HL-60/S4 (cell line): ENCODE results near the gene ENTHD1.

Source experiments
- in situ Hi-C: fragments of 300-500 bp; cut with MboI; formaldehyde crosslinking; loops from 2 replicates; pipeline ENCODE4 v1.14.3; 2022; ENCODE audit warnings: low sequenced_read_pairs

ENTHD1 gene

DNA sequence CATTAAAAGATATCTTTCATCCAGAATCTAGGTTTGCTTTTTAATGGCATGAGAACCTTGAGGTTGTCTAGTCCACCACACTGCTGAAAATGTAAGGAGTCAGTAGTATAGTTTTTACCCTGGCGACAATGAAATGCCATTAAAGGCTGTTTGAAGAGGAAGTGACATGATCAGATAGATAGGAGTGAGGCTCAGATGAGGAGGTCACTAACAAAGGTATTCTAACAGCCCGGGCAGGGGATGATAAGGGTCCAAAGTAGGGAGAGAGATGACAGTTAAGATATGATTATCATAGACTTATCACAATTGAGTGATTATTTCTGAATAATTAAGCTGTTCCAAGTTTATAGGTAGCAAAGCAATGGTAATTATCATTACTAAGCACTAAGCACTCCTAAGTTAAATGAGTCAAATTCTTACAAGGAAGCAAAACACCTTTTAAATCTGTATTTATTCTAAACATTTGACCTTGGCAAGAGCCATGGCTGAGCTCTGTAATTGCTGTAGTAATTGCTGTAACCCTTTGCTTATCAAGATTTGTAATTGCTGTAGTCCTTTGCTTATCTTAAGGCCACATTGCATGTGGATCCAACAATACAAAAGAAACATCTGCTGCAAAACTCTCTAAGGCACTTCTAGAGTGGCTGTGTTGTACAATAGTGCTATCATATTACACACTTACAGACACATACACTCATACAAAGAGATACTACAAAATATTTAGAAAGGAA is 92.6 kb downstream of the ENTHD1 start:
- in situ Hi-C loops, result no loop called here

DNA sequence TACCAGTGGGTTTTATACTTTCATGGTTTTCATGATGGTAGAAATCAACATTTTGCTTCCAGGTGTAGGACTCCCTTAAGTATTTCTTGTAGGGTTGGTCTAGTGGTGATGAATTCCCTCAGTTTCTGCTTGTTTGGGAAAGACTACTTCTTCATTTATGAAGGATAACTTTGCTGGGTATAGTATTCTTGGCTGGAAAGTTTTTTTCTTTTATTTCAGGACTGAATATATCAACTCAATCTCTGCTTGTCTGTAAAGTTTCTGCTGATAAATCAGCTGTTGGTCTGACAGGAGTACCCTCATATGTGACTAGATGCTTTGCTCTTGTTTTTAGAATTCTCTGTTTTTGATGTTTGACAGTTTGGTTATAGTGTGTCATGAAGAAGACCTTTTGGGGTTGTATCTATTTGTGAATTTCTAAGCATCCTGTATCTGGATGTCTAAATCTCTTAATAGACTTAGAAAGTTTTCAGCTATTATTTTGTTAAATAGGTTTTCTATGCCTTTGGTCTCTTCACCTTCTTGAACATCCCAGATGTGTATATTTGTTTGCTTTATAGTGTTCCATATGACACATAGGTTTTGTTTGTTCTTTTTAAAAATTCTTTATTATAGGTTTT is 95.9 kb downstream of the ENTHD1 start:
- in situ Hi-C loops, result no loop called here

DNA sequence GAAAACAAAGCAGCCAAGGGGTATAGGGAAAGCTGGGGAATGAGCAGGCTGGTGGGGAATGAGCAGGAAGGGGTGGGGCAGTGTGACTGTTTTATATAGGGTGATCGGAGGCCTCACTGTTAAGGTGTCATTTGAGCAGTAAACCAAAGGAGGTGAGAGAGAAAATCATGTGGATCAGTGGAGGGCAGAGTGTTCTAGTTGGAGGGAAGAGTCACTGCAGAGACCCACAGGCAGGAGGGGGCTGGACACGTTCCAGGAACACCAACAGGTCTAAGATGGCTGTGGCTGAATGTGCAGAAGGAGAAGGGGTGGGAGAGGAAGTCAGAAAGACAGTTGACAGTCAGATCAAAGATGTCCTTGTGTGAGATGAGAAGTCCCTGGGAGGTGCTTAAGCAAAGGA is 103.8 kb downstream of the ENTHD1 start:
- in situ Hi-C loops, result no loop called here

DNA sequence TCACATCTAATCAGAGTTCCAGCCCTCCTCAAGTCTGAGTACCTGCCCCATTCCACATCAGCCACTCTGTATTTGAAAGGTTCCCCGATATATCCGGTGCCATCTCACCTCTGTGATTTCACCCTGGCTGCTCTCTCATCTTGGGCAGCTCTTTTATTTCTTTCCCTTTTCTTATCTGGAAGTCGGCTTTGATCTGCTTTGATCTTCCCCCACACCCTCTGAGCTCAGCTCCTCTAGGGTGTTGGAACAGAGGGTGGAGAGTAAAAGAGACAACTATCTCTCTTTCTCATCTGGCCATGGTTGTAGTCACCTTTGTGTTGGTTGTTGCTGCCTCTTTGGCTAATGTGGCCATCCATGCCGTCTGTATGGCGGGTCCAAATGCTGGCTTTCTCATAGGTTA is 108.3 kb downstream of the ENTHD1 start:
- in situ Hi-C loops, result no loop called here

DNA sequence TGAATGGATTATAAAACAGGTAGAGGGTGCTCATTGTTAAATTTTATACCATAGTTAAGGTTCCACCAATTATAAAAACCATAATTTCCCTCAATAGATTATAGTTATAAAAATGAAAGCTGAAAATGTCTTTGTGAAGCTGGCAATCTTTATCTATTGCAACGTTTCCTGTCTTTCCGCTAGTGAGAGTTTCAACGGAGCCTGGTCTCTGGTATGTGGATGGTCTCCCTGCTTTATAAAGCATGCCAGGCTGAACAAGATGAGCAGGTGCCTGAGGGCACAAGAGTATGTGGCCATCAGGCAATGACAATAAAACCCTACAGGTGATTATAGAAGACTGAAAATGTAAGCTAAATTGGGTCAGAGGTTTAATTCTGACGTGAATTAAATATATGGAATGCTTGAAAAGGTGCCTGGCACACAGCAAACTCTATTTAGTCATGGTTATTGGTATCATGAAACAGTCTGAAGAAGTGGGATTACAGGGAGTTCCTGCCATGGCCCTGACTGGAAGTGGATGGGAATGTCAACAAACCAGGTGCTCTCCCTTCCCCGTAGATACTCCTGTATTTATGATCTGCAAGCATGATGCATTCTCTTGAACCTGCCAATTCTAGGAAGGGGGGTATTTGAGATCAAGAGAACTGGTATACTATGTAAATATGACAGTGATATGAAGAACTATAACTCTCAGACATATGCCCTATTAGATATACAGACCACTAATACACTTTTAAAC is 115.7 kb downstream of the ENTHD1 start:
- in situ Hi-C loops, result no loop called here

DNA sequence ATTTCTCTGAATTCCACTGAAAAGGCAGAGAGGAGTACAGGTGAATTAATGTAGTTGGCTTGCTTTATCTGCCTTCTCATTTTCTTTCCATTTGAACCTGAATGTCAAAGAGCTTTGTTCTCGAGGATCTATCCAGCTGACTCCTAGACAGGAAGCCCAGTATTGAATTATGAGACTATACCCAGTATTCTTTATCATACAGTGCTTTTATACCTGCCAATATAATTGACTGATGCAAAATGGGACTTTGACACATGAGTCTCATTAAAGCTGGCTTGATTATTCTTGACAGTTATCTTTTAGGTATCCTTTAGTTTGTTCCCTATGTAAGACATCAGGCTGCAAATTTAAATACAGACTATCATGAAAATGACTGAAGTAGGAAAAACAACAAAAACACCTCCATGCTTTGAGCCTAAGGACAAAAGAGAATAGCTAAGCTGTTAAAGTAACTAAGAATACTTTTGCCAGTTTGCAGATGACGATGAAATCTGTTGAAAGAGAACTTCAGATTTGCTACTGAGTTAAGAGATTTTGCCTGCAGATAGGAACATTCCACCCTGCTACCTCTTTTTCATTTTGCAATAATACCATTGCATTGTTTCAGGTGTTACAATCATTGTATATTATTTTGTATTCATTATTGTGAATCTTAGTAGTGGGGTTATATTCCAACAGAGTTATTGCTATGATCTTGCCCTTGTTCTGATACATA is 117.1 kb downstream of the ENTHD1 start:
- in situ Hi-C loops, result no loop called here

DNA sequence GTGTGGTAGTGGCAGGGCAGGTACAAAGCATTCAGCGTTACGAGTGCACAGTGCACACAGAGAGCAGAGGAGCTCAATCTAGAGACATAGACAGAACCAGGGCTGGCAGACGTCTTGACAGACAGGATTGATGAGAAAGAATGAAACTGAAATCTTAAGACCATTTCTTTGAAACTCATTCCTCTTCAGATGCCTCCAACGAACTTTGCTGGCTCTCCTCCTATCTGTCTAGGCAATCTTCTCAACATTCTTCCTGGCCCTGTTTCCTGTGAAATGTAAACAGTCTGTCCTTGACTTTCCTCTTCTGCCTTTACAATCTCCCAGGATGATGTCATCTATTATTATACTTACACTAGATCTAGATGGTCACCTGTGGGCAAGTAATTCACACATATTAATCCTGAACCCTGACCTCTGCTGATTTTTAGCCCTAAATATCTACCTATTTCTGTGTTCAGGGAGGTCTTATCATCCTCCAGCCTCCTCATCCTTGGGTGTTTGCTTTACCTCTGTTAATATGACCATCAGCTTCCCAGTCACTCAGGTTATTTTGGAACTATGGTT is 119.5 kb downstream of the ENTHD1 start:
- in situ Hi-C loops, result no loop called here

DNA sequence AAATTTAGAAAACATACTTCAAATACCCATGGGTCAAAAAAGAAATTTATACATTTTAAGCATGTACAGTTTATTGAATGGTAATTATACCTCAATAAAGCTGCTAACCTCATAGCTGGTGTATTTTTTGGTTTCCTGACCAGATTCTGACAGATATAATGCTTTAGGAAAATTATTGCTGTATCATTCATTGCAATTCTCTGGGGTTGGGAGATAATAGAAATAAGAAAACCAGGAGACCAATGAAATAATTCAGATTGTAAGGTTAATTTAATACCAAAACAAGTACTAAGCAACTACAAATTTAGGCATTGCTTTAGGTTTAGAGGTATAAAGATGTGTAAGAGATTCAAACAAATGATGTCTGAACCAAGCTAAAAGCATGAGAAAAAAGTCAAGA is 120.1 kb downstream of the ENTHD1 start:
- in situ Hi-C loops, result no loop called here

DNA sequence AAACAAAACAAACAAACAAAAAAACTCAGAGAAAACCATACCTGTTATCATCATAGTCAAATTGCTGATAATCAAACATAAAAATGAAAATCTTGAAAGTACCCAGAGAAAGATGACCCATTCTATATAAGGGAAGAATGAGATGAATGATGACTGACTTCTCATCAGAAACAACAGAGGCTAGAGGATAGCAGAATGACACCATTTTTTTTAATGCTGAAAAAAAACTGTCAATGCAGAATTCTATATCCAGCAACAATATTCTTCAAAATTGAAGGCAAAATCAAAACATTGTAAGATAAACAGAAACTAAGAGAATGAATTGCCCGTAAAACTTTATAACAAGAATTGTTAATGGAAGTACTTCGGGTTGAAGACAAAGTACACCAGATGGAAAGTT is 122.1 kb downstream of the ENTHD1 start:
- in situ Hi-C loops, result no loop called here

DNA sequence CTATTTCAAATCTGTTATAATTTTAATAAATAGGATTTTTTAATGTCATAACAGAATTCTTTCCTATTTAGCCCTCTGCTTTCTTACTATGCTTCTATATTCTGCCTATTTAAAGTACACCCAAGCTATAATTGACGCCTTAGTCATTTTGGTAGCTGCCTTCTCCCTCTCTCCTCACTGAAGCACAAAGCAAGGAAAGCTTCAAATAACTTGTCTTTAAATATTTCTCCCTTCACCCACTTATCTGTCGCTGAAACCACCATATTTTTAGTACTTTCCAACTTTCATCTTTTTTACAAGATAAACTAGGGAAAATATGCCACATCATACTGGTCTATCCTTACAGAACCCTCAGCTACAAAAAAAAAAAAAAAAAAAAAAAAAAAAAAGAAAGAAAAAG is 127.9 kb downstream of the ENTHD1 start:
- in situ Hi-C loops, result no loop called here

DNA sequence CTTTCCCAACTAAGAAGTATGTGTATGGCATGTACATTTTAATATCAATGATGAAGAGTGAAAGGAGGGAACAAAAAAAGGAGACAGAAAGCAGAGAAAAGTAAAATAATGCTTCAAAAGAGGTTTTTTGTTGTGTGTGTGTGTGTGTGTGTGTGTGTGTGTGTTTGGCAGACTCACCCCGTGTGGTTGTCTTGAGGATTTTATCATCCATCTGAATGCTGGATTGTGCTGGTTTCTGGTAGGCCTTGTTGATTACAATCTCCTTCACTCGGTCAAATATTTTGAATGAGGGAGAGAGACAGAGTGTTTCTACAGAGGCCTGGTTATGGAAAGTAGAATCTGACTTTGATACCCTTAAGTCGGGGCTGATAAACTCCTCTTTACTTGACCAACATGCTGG is 128.5 kb downstream of the ENTHD1 start:
- in situ Hi-C loops, result no loop called here

DNA sequence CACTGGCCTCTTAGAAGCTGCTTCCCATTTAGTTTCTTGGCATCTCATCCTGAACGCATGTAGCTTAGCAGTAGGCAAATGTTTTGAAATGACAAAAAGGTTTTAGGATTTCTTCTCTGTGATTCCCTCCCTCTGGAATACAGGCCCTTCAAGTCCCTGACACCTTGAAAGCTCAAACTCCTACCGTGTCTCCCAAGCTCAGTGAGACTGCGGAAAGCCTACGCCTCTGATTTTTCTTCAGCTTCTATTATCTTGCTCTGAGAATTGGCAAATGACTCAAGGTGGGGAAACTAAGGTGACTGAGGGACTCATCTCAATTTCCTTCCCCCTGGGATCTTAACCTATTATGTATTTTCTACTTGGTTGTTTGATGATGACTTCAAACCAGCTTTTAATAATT is 130.3 kb downstream of the ENTHD1 start:
- in situ Hi-C loops, result no loop called here

DNA sequence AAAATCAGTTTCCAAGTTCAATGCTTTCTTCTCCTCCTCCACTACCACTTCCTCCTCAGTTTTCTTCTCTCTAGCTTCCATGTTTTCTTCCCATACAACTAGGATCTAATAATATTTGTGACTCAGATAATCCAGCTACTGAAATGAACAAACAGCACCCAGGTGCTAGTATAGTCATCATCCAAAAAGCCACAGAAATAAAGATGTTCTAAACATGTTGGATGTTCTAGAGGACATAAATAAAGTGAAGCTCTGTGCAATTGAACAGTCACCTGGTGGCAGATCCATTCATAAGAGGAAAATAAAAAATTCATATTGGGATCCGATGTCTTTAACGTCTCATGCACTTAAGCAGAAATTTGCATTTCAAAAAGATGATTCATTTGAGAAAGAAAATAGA is 142.8 kb downstream of the ENTHD1 start:
- in situ Hi-C loops, result no loop called here

DNA sequence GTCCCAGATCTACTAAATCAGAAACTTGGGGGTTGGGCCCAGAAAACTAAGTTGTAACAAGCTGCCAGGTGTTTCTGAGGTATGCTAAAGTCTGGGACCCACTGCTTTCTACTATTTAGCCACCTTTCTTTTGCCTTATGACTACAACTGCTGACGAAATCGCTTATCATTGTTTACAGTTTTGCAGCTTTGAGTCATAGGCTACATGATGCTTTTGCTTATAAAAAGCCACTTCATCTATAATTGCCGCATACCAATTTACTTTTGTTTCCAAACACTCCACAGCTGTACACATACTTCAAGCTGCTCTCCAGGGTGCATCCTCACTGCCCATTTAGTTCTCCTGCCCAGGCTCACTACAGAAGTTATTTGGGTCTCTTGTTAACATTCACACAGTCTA is 144.7 kb downstream of the ENTHD1 start:
- in situ Hi-C loops, result no loop called here

DNA sequence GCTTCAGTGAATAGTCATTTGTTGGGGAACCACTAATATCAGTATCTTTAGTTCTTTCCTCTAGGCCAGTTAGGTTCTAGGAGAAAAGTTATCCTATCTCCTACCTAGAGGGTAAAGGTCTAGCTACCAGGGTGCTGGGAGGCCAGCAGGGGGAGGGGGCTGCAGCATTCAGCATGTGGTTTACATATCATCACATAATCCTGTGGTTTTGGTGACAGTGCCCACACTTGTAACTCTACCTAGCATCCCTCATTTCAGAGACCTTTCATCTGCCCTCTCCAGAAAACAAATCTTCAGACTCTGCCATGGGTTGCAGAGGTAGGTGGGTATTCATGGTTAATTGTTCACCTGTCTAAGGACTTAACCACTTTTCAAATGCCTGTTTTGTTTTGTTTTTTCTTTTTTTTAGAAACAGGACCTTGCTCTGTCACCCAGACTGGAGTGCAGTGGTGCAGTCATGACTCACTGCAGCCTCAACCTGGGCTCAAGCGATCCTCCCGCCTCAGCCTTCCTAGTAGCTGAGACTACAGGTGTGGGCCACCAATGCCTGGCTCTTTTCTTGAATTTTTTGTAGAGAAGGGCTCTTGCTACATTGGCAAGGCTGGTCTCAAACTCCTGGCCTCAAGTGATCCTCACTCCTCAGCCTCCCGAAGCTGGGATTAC is 146.8 kb downstream of the ENTHD1 start:
- in situ Hi-C loops, result no loop called here

DNA sequence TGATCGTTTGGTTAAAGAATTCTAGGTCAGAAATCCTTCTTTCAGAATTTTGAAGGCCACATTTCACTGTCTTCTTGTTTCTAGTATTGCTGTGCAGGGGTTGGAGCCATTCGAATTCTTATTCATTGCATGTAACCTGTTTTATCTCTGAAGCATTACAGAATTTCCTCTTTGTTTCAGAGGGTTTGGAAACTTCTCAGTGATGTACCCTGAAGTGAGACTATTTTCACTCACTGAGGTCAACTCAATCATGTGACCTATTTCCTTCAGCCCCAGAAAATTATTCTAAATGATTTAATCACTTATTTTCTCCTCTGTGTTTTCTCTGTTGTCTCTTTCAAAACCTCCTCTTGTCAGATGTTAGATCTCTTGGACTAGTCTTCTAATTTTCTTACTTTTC is 147.8 kb downstream of the ENTHD1 start:
- in situ Hi-C loops, result no loop called here

DNA sequence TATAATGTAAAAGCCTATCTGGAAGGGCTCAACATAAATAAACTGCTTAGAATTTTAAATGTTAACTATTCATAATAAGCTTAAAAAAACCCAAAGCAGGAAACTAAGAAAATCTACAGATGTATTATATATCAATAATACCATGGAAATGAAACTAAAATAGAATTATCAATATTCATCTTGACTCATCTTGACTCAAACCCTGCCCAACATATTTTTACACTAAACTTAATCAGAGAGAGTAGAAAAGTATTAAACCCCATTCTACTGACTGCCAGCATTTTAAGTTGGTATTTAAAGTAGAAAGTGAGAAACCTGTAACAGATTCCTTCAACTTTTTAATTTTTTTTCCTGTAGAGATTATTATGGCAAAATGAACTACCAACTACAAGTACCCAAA is 149.2 kb downstream of the ENTHD1 start:
- in situ Hi-C loops, result no loop called here

DNA sequence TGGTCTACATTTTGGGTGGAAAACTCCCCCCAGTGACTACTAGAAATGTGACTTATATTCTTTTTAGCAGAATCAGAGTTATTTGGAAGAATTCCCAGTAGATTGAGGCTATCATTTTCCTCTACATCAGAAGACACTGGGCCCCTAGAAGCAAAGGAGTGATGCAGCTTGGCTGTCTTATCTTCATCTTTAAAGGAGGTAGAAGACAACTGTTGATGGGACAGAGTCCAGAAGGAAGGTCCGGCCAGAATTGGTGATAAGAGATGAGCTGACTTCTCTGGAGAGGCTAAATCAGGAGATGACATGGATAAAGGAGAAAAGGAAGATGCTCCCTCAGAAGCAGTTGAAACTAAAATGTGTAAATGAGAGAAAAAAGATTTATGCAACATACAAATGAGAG is 149.6 kb downstream of the ENTHD1 start:
- in situ Hi-C loops, result no loop called here

DNA sequence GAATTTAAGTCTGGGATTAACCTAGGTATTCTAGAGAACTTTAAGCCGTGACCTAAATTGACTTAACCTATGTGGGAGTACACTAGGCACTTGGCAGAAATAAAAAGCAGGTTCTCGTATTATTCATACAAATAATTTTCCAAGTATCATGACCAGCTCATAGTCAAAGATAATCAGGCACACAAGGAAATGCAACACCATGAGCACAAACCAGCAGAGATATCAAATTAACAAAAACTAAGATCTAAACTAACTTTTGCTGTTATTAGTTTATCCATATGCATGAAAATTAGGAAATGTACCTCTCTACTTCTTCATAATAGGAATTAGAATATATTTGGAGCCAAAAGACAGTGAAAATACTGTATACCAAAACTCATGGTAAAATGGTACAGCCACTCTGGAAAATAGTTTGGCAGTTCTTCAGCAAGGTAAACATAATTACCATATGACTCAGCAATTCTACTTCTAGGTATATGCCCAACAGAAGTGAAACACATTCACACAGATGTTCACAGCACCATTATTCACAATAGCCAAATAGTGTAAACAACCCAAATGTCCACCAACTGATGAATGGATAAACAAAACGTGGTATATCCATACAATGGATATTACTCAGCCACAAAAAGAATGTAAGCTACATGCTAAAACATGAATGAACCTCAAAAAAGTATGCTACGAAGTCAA is 154.1 kb downstream of the ENTHD1 start:
- in situ Hi-C loops, result no loop called here

DNA sequence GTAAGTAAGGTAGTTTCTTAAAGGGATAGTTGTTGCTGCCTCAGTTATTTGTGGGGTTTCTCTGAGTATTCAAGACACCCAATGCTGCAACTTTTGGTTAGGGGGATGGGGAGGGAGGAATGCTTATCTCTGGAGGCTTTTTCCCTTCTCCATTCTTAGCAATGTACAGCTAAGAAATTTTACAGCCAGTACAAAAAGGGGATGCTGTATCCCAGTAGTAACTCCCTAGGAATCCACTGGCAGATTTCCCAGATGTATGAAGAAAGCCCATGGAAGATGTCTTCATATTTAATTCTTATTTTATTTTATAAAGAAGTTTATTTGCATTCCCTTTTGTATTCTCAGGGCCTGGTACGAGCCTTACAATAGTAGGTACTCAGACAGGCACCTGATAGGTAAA is 154.8 kb downstream of the ENTHD1 start:
- in situ Hi-C loops, result no loop called here
